ENCODE results near the gene KAT6B.

- no peak for TF ChIP-seq POLR2A (IDR thresholded peaks at IDR 0.05)
- TF ChIP-seq CTCF (IDR thresholded peaks at IDR 0.05) = no peak
Measured at GRCh38 chr10:74934100-74934812, 107.9 kb downstream of the KAT6B start.
